Measurements from ENCODE around the gene TMEM140. TPM values are rescaled to one million over a fixed set of nuclear protein-coding genes. Genes with fewer than 3 reads are reported as not detected.
A peak's percentile ranks its signal among the peaks of the same experiment; 100 is the strongest.

The TMEM140 gene
- total RNA-seq, 1 donor from 2014 or later = 16.5 TPM

- DNase-seq (no peak), ATAC-seq (no peak)
- intact Hi-C loops (cut with micrococcal nuclease) = no loop called here
Measured at GRCh38 chr7:135154734-135155133, 6.9 kb downstream of the TMEM140 start.

GRCh38 chr7:135156290-135156689 lies 8.4 kb downstream of the TMEM140 start:
- DNase-seq = no peak
- ATAC-seq = no peak
- intact Hi-C loops (cut with micrococcal nuclease) = no loop called here

- intact Hi-C loops (cut with micrococcal nuclease) = no loop called here
- DNase-seq (no peak), ATAC-seq (peak; percentile 74)
Measured at GRCh38 chr7:135158141-135158655, 10.3 kb downstream of the TMEM140 start.

GRCh38 chr7:135158874-135159273 lies 11.0 kb downstream of the TMEM140 start:
- ATAC-seq (peak; percentile 27), DNase-seq (no peak)
- intact Hi-C loops (cut with micrococcal nuclease) = no loop called here

GRCh38 chr7:135159359-135160085 lies 11.7 kb downstream of the TMEM140 start:
- DNase-seq (no peak), ATAC-seq (no peak)
- intact Hi-C loops (cut with micrococcal nuclease) = no loop called here

- ATAC-seq (peak; percentile 50), DNase-seq (no peak)
- intact Hi-C loops (cut with micrococcal nuclease) = no loop called here
Measured at GRCh38 chr7:135160098-135160857, 12.4 kb downstream of the TMEM140 start.

- intact Hi-C loops (cut with micrococcal nuclease) = no loop called here
- DNase-seq (no peak), ATAC-seq (peak; percentile 7)
Measured at GRCh38 chr7:135160858-135161653, 13.2 kb downstream of the TMEM140 start.

GRCh38 chr7:135161669-135162068 lies 13.8 kb downstream of the TMEM140 start:
- peak; percentile 34 for DNase-seq
- intact Hi-C loops (cut with micrococcal nuclease) = no loop called here

GRCh38 chr7:135162382-135163001 lies 14.6 kb downstream of the TMEM140 start:
- no peak for ATAC-seq
- intact Hi-C loops (cut with micrococcal nuclease) = no loop called here
- DNase-seq = no peak

More at GRCh38 chr7:135161669-135162068, 13.8 kb downstream of the TMEM140 start:
- no peak for ATAC-seq

- ATAC-seq = peak; percentile 5
- peak; percentile 53 for DNase-seq
- intact Hi-C loops (cut with micrococcal nuclease) = loop anchor here (5.0 kb wide), 1 partner anchor 177 kb away; the partner anchor contains the start of gene AGBL3
Measured at GRCh38 chr7:135164357-135165061, 16.6 kb downstream of the TMEM140 start.

GRCh38 chr7:135165862-135166261 lies 18.0 kb downstream of the TMEM140 start:
- intact Hi-C loops (cut with micrococcal nuclease) = loop anchor here (5.0 kb wide), 1 partner anchor 179 kb away; the partner anchor contains the start of gene AGBL3
- no peak for DNase-seq
- ATAC-seq = no peak

- ATAC-seq (no peak), DNase-seq (peak; percentile 43)
- intact Hi-C loops (cut with micrococcal nuclease) = loop anchor here (5.0 kb wide), 1 partner anchor 179 kb away; the partner anchor contains the start of gene AGBL3
Measured at GRCh38 chr7:135166338-135166990, 18.6 kb downstream of the TMEM140 start.

GRCh38 chr7:135167365-135167917 lies 19.6 kb downstream of the TMEM140 start:
- intact Hi-C loops (cut with micrococcal nuclease) = loop anchor here (5.0 kb wide), 1 partner anchor 180 kb away; the partner anchor contains the start of gene AGBL3
- DNase-seq (no peak), ATAC-seq (no peak)

- intact Hi-C loops (cut with micrococcal nuclease) = loop anchor here (5.0 kb wide), 1 partner anchor 181 kb away; the partner anchor contains the start of gene AGBL3
- ATAC-seq (no peak), DNase-seq (peak; percentile 42)
Measured at GRCh38 chr7:135168001-135168400, 20.1 kb downstream of the TMEM140 start.

- no peak for ATAC-seq
- DNase-seq = no peak
- intact Hi-C loops (cut with micrococcal nuclease) = loop anchor here (5.0 kb wide), 1 partner anchor 181 kb away; the partner anchor contains the start of gene AGBL3
Measured at GRCh38 chr7:135168489-135169140, 20.7 kb downstream of the TMEM140 start.

GRCh38 chr7:135169141-135169963 lies 21.5 kb downstream of the TMEM140 start:
- intact Hi-C loops (cut with micrococcal nuclease) = loop anchor here (5.0 kb wide), 1 partner anchor 182 kb away; the partner anchor contains the start of gene AGBL3
- ATAC-seq = no peak
- peak; percentile 43 for DNase-seq
